DMS79 treated with DMSO at 0.1 percent for 48 hours (cell line): ENCODE measurements around the gene GABRG3.
"Not testable (repeated sequence)": the region's sequence is repeated elsewhere in the genome, so short reads cannot be mapped to it uniquely, and the experiment has no call there.

Experiments
- DNase-seq: peaks from one replicate; lab custom pipeline; 2025; lab: John Stamatoyannopoulos, UW

GABRG3 gene

DNA sequence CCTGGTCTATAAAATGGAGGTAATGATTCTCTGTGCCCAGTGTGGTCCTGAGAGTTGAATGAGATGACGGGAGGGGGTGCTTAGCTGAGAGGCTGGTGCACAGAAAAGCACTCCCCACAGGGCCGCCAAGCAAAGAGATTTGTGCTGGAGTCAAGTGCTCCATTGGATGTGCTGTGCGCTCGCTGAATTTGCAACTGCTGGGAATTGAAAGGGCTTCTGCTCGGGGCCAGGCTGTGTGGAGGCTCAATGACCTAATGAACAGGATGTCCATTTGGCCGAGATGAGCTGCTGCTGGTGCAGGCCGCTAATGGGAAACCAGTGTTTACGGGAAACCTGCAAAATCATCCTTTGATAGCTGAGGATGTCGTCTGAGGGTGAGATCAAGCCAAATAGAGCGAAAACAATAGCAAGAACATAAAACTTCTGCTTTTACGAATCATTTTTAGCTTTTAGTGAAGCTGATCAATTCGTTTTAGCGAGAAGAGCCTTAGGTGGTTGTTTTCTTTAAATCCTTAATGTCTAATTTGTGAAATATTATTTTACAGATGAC lies 211.7 kb downstream of the GABRG3 start:
- DNase-seq = peak; percentile 74

GRCh38 chr15:27183201-27183600 lies 212.2 kb downstream of the GABRG3 start:
- DNase-seq = peak; percentile 88

- DNase-seq = not testable (repeated sequence)
Observed at GRCh38 chr15:27191515-27191914, 220.5 kb downstream of the GABRG3 start.

DNA sequence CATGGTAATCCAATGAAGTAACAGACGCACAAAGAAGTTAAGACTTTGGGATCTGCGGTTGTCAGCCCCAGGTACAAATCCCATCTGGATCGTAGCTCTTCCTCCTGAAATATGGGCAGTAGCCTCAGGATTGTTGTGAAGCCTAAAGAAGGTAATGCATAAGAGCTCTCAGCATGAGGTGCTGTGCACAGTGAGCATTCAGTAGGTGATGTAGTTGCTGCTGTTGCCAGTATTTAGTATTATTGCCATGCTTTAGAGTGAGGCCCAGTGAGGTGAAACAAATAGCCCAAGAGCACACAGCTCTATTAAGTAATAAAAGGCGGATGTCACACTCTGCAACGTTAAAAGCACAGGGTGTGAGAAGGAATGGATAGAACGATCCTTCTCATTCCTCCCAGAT lies 225.7 kb downstream of the GABRG3 start:
- DNase-seq = peak; percentile 60

DNA sequence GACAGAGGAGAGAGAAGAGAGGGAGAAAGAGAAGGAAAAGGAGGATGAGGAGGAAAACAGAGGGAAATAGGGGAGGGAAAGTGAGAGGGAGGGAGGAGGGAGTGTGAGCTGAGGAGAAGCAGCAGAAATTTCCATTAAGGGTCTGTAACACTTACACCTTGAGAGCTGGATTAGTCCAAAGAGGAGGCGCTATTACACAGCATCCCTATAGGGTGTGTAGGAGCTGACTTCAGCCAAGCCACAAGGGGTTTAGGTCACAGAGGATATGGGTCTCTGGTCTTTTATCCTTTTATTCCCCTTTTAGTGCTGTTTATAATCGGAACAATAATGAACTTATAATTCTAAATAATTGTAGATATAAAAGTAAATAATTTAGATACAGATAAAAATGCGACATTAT lies 230.4 kb downstream of the GABRG3 start:
- no peak for DNase-seq

DNA sequence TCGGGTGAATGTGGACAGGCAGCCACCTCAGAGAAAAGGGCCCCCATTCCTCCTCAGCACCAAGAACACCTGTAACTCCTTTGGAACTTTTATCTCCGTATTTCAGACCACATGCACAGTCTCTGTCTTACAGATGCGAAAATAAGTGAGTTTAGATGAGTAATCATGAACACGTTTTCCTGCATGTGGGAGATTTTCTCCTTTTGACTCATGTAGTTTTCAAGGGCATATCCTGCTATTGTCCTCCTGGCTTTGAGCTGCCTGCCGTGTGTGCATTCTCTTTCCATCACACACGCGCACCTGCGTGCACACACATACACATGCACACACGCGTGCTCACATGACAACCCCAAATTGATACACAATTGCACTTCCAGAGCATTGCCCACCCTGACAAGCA lies 239.2 kb downstream of the GABRG3 start:
- DNase-seq = no peak

DNA sequence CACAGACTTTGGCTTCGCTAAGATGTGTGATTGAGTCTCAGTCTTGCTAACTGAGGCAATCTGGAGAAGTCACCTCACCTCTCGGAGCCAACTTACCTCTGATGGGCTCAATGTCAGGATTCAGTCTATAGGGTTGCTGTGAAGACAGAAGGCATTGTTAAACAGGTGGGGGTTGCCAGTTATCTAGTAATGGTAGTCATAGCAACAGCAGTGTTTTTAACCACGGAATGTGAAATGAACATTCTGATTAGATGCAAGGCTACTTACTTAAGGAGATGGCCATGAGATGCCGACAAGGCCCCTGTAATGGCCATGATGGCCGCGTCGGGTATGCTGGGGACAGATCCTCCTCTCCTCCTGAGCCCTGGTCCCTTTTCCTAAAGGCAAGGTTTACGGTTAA lies 243.1 kb downstream of the GABRG3 start:
- DNase-seq = no peak

DNA sequence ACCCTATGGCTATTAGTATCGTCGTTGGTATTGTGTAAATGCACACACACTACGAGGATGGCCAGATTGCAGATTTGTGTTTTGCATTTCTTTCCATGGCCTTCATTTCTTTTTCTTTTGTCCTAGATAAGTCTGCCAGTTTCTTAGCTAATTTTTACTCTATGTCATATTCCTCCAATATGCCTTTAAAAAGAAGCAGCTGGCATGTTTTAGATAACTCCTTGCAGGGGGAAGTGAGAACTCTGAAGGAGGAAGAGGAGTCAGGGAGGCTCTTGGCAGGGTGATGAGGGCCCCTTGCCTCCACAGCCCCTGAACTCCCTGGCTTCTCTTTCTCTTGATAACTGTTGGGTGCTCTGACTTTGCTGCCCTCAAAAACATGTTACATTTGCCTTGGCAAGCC lies 244.0 kb downstream of the GABRG3 start:
- no peak for DNase-seq

DNA sequence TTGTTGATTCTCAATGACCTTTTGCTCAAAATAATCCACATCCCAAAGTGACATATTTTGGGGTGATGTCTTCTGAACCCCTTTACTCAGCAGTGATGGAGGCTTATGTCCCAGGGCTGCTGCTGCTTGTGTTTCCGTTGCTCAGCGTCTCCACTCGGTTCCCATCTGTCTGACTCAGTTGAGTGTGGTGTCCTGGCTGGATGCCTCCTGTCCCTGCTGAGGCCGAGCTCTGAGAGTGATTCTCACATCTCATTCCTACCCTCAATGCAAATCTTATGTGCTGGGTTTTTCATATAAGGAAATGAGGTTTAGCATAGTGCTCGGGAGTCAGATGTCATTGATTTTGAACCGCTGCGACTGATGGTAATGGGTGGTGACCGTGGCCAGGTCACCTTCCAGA lies 247.4 kb downstream of the GABRG3 start:
- no peak for DNase-seq

DNA sequence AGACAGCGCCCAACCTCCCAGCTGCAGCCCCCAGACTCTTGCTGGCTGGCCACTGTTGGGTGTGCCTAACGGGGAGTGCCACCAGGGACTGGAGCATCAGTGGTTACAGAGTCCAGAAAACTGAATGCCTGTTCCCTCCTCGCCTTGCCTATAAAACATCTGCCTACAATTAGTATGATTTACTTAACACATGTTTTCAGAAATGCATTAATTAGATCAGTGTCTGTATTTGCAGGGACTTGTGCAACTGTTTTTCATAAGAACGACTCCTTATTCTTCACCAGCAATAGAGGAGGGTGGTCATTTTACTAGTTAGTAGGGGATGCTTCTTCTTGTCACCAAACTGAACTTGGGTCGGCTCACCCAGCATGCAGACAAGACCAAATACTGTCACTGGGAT lies 248.7 kb downstream of the GABRG3 start:
- DNase-seq = no peak

- DNase-seq = no peak
Observed at GRCh38 chr15:27220199-27220598, 249.2 kb downstream of the GABRG3 start.

- DNase-seq = peak; percentile 98
Observed at GRCh38 chr15:27222479-27222878, 251.5 kb downstream of the GABRG3 start.

DNA sequence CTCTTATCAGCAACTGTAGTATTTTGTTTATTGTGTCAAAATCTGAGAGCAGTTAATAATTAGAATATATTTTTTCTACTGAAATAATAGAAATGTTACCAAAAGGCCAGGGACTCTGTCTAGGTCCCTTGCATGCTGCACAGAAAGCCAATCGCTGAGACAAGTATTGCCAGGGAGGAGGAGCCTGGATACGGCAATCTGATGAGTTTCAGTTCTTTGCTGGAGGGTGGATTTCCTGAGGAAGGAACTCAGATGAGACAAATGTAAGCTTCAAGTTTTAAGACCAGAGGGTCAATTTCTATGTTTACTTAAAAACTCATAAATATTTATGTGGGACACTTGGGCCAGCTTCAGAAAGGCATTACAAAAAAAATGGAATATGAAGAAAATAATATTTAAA lies 252.2 kb downstream of the GABRG3 start:
- peak; percentile 46 for DNase-seq

DNA sequence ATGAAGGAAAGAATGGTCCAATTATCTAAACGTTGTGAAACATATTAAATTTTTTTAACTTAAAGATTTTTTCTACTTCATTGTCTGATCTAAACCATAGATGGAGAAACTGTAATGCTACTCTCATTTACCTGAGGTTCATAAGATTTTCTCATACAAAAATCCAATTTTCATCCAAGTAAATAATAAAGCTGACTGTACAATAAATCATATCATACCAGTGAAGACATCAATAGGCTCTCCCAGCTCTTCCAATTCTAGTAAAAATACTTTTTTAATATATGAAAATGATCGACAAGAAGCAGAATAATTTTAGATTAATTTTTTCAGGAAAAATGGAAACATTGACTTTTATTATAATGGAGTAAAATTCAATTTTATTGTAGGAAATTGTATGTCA lies 260.8 kb downstream of the GABRG3 start:
- DNase-seq = no peak

DNA sequence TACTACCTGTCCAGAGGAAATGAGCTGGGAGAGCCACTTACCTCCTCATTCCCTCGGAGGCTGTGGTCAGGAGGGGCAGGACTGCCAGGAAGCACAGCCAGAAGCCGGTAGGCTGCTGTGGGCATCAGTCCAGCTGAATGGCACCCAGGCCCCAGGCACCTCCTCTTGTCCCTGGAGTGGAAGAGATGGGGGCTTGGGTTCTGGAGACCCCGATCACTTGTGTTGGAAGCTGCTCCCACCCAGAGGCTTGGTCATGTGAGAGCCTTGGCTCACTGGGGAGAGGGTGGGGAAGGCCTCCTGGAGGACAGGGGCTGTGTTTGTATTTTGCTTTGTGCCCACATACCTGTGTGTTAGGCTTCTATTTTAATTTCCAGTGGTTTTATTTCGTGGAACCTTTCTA lies 261.9 kb downstream of the GABRG3 start:
- DNase-seq = no peak

DNA sequence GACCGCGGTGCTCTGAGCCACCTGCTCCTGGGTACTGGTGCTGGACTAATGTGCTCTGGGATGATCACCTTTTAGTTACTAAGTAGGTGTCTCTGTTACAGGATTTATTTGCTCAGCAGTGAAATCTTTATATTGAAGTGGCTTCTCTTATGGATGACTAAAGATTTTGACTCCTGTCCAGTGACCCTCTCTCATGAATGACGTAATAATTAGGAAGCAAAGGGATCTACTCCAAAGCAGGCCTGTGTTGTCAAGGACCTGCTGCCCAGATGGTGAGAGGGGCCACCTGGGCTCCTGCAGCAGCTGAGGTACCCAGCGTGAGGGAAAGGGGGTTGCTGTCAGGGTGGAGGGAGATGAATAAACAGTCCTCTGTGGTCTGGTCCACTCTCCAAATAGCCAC lies 263.6 kb downstream of the GABRG3 start:
- peak; percentile 64 for DNase-seq

DNA sequence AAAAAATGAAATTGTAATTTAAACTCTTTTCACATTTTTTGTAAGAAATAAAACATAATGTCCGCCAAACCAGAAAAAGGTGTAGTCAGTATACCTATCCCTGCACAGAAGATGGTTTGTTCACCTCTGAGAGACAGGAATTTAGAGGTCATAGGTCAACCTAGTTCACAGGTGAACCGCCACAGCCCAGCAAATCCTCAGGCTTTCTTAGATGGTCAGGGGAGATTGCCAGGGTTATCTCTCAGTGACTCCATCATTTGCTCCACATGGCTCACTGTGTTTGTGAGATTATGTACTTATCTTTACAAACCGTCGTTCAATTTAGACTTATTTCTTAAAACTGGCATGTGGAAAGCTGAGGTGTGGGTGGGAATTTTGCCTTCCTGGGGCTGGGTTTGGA lies 264.2 kb downstream of the GABRG3 start:
- no peak for DNase-seq

GRCh38 chr15:27235681-27236080 lies 264.7 kb downstream of the GABRG3 start:
- DNase-seq = no peak

DNA sequence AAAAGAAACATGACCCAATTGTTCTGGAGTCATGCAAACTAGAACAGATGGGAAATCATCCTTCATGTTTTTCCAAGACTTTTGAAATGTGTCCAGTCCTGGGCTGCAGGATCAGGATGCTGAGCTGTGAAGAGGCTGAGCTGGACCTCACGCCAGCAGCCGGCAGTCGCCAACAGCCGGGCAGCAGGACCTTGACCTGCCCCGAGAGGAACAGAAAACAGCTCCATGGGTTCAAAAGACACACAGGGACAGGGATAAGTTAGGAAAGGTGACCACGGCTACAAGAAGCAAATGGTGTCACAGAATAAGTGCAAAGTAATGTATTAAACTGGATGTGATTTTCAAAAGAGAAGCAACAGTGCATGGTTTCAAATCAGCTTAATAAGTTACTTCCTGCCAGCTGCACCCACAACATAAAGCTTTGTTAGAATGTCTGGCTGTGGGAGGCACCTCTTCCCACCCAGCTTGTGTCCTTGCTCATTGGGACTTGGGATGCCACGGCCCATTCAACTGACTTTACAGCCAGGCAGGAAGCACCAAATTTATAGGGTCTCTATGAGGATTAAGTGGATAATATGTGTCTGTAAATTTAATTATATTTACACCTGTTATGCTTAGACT lies 266.4 kb downstream of the GABRG3 start:
- no peak for DNase-seq

DNA sequence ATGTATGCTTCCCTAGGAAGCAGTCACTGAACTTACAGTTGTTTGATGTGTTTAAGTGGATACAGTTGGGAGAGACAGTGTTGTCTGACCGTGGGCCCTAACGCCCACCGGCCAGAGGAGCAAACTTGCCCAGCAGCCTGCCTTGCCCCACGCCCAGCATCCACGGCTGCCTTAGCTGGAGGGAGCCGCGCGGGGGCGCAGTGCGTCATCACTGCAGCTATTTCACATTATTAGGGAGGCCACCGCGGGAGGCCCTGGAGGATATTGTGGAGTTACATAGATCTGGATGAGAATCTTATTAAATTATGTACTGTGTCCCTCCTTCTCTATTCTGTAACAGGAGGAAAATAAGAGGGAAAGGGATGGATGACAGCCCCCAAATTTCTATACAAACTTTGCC lies 267.2 kb downstream of the GABRG3 start:
- DNase-seq = no peak

DNA sequence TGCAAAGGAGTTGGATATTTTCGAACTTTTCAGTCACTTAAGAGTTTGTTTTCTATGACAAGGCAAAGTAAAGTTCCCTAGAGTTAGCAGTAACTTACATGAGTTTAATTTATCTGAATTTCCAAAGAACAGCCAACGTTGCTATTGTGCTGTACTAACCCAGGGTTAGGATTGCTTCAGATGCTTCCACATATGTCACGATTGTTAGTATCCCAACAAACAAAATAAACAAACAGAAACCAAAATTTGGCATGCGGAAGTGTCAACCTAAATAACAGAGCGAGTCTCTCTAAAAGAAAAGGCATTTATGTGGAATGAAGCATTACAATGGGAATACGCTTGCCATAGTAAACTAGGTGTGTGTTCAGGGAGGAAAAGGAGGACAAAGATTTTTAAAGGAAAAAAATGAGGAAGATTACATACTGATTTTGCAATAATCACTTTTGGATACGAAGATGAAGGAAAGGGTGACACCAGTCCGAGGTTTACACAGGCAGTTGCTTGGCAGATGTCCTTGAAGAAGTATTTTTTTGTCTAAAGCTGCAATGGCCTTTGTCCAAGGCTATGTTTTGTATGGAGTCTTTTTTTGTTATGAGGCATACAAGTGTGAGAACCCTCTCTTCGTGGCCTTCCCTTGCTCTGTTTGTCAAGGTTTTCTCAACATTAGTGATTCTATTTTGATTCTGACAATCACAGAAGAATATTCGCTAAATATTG lies 267.9 kb downstream of the GABRG3 start:
- DNase-seq = no peak

DNA sequence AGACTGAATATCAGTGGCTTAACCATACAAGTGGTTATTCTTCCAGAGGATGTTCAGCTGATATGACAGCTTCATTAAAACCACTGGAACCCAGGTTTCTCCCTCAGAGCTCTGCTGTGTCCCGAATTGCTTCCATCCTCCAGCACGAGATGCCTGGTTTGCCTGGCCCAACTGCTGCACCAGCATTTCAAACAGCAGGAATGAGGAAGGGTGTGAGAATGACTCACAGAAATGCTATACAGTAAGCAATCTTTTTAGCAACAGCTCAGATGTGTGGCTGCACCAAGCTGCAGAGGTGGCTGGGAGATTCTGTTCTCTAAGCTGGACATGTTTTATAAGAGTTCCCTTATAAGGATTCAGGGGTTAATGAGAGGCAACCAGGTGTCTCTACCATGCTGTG lies 271.0 kb downstream of the GABRG3 start:
- no peak for DNase-seq

DNA sequence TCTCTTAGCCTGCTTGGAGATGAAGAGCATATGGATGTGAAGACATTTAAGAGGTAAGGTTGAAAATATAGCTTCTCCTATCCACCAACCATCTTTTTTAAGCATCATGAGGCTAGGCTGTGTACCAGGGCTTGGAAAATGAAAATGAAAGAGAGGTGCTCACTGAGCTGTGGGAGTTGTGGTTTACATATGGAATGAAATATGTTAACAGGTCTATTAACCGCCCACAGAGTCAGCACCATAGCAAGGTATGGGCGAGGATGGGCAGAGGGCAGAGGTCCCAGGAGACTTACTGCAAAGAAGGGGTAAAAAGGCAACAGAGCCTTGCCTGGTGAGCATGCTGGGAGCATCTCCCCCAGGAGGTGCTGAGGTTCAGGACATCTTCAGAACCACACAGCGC lies 273.1 kb downstream of the GABRG3 start:
- DNase-seq = peak; percentile 36

DNA sequence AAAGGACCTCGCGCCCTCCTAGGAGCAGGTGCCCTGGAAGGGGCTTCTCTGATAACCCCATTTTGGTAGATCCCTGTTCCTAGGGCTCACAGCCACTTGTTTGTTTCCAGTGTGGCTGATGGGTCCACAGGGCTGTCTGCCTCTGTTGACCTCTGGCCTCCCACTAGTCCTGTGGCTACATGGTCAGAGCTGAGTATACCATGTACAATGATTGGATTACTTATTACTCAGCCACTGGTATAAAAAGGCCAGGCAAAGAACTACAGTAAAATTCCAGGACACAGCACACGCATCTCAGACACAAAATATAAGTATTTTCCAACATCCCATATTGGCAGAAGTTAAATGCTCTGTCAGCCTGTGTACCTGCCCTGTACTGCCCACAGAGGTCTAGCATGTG lies 277.3 kb downstream of the GABRG3 start:
- DNase-seq = no peak
